Brain pericyte (primary cell): ENCODE results near the gene NUDT3.
A peak's percentile ranks its signal among the peaks of the same experiment; 100 is the strongest.
"Not testable (repeated sequence)": the region's sequence is repeated elsewhere in the genome, so short reads cannot be mapped to it uniquely, and the experiment has no call there.

Experiments
- DNase-seq: peaks from one replicate; pipeline ENCODE4 v3.0.0-alpha.2; 2012; ENCODE audit warnings: low read depth, low spot score

The NUDT3 gene

DNA sequence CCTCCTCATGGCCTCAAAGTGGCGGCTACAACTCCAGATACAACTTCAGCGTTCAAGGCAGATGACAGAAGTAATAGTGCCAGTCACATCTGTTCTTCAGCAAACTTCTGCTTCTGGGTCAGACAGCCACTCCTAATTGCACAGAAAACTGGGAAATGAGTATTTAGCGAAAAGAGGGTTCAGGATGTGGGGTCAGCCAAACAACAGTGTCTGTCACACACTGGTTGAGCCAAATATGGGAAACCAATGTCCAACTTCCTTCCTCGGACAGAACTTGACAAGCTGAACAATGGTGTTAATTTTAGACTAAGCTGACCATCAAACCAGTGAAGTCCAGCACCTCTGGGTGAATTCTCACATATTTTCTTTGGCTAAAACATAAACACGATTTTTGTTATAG, 22.1 kb downstream of the NUDT3 start:
- no peak for DNase-seq

DNA sequence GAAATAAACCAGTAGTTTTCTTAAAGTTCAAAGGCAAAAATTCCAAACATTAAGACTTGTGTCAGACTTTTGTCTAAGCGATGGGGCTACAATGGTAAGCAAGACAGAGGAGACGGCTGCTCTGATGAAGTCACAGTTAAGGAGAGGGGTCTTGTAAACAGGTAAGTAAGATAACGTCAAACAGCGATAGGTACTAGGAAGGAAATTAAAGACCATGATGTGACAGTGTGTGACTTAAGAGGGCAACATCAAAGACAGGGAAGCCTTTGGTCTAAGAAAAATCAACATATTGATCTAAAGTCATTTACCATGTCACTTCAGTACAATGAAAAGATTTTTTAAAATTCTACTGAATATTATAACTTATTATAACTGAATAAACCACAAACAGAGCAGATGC, 23.1 kb downstream of the NUDT3 start:
- DNase-seq, result no peak

DNA sequence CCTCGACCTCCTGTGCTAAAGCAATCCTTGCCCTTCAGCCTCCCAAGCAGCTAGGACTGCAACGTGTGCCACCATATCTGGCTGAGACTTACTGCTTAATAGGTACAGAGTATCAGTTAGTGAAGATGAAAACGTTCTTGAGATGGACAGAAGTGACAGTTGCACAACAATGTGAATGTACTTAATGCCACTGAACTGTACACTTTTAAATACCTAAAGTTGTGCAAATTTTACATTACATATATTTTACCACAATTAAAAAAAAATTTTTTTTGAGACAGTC, 25.9 kb downstream of the NUDT3 start:
- no peak for DNase-seq

DNA sequence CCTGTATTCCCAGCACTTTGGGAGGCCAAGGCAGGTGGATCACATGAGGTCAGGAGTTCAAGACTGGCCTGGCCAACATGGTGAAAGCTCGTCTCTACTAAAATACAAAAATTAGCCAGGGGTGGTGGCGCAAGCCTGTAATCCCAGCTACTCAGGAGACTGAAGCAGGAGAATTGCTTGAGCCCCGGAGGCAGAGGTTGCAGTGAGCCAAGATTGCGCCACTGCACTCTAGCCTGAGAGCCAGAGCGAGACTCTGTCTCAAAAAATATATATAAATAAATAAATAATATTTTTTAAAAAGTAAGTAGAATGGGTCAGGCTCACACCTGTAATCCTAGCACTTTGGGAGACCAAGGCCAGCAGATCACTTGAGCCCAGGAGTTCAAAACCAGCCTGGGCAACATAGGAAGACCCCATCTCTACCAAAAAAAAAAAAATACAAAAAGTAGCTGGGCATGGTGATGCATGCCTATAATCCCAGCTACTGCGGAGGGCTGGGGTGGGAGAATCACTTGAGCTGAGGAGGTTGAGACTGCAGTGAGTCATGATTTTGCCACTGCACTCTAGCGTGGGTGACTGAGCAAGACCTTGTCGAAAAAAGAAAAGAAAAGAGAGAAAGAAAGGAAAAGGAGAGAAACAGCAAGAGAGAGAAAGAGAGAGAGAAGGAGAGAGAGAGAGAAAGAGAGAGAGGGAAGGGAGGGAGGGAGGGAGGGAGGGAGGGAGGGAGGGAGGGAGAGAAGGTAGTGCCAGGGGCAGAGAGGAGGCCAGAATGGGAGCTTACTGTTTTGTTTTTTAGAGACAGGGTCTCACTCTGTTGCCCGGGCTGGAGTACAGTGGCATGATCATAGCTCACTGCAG, 26.5 kb downstream of the NUDT3 start:
- not testable (repeated sequence) for DNase-seq

DNA sequence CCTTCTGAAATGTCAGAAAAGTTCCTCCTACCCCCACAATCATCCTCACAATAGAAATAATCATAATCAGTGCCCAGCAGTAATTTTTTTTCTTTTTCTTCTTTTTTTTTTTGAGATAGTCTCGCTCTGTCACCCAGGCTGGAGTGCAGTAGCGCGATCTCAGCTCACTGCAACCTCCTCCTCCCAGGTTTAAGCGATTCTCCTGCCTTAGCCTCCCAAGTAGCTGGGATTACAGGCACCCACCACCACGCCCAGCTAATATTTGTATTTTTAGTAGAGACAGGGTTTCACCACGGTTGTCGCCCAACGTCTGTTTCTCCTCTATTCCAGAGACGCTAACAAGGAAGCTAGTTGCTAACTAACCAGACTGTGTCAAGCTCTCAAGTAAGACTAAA, 28.8 kb downstream of the NUDT3 start:
- not testable (repeated sequence) for DNase-seq

DNA sequence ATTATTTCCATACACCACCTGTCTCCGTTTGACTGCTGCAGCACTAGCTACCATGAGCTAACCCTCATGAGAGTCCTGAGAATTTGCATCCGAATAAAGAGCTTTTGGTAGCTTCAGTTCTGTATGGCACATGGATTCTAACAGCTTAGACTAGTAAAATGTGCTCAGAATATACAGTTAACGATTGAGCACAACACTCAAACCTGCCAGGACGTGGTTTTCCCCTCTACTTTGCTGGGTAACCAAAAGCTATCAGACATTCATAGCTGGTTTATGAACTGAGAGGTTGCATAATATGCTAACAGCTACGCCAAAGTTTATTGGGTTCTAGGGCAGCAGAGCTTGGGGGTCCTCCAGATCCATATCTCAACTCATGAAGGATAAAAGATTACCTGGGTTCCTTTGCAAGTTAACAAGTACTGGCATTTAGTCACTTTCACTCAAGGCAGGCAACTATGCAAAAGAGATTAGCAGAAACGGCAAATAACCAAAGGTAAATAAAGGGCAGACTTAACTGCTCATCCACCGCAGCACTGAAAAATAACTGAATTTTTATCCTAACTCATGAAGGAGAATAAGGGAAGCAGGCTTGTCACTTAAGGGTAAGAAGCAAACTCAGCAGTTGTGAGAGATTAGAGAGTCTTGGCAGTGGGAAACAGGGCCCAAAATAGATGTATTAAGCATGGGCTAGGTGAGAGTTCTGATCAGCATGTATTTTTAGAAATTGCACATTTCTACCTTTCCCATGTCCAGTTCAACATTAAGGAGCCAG, 29.4 kb downstream of the NUDT3 start:
- no peak for DNase-seq

DNA sequence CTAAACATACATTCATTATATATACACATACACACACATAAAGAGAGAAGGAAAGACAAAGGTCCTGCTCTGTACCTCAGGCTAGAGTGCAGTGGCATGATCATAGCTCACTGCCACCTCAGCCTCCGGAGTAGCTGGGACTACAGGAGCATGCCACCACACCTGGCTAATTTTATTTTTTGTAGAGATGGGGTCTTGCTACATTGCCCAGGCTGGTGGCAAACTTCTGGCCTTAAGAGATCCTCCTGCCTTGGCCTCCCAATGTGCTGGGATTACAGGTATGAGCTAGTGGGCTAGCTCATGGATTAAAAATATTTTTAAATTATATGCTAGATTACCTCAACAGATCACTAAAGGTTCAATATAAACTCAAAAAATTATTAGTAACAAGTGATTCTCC, 30.3 kb downstream of the NUDT3 start:
- DNase-seq, result no peak

DNA sequence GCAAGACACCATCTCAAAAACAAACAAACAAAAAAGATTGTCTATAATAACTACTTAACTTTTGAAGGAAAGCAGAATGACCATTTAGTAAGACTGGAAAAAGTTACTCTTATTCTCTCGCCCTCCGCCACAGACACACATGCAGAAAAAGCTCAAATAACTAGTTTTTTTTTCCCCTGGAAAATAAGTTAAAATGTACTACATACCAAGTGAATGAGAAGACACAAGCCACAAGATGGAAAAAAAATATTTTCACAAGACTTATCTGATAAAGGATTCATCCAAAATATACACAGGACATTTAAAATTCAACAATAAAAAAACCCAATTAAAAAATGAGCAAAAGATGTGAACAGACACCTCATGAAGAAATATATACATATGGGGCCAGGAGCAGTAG, 31.9 kb downstream of the NUDT3 start:
- no peak for DNase-seq

DNA sequence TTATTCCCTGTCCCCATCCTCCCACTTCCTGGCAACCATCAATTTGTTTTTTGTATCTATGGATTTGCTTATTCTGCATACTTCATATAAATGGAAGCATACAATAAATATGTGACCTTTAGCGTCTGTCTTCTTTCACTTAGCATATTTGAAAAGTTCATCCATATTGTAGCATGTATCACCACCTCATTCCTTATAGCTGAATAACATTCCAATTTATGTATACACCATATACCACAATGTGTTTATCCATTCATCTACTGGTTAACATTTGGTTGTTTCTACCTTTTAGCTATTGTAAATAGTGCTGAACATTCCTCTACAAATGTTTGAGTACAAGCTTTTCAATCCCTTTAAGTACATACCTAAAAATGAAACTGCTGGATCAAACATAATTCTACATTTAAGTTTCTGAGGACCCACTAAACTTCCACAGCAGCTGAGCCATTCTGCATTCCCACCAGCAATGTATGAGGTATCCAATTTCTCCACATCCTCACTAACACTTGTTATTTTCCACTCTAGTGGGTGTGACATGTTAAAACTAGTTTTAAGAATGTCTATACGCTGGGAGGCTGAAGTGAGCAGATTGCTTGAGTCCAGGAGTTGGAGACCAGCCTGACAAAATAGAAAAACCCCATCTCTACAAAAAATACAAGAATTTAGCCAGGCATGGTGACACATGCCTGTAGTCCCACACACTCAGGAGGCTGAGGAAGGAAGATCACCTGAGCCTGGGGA, 32.9 kb downstream of the NUDT3 start:
- no peak for DNase-seq

DNA sequence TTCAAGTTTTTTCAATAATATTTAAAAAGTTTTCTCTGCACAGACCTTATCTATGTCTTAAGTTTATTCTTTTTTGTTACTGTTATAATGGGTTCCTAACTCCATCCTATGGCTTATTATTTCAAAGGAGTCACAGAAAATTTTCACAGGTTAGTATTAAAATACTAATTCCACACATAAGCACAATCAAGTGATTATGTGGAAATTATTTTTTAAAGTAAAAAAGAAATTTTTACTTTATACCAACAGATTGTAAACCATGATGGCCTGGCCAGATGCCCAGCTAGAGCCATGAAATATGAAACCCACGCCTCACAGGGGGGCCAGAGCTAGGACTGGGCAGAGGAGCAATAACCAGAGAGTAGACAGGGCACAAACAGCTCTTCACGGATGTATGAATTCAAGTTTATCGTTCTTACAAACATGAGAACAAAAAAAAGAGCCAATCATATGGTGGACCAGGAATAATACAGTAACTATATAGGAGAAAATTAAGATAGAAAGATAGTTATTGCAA, 34.0 kb downstream of the NUDT3 start:
- peak; percentile 53 for DNase-seq

DNA sequence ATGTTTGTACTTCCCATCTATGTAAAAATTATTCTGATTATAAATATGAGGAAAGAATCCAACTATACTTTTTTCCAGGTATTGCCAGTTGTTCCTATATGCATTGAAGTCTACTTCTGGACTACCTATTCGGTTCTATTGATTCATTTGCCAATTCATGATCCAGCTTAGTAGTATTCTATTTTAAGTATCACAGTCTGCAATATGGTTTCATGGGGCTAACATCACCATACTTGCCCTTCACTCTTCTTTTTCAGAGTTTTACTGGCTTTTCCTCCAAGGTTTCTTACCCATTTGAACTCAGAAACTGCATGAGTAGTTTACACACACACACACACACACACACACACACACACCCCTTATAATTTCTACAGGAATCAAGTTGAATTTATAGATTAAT, 34.5 kb downstream of the NUDT3 start:
- no peak for DNase-seq

DNA sequence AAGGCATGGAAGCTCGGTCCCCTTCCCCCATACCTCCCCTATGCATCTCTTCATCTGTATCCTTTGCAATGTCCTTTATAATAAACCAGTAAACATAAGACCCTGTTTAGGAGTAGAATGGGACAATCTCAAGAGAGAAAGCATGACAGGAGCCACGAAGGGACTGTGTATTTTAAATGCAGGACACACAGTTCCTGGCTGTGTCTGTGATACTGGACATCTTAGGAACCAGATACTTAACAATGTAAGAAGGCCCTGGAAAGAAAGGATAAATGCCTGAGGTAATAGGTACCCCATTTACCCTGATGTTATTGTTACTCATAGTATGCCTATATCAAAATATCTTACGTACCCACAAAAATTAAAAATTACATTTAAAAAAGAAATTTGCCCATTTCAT, 36.6 kb downstream of the NUDT3 start:
- DNase-seq, result no peak

DNA sequence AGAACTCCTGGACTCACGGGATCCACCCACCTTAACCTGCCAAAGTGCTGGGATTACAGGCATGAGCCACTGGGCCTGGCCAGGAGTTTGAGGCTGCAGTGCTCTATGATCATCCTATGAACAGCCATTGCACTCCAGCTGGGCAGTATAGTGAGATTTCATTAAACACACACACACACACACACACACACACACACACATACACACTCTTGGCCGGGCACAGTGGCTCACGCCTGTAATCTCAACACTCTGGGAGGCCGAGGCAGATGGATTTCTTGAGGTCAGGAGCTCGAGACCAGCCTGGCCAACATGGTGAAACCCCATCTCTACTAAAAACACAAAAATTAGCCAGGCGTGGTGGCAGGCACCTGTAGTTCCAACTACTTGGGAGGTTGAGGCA, 38.2 kb downstream of the NUDT3 start:
- not testable (repeated sequence) for DNase-seq

DNA sequence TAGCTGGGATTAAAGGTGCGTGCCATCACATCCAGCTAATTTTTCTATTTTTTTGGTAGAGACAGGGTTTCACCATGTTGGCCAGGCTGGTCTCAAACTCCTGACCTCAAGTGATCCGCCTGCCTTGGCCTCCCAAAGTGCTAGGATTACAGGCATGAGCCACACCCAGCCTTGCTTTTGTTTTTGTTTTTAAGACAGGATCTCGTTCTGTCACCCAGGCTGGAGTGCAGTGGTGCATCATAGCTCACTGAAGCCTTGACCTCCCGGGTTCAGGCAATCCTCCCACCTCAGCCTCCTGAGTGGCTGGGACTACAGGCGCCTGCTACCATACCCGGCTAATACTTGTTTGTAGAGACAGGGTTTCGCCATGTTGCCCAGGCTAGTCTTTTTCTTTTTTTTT, 38.9 kb downstream of the NUDT3 start:
- DNase-seq, result not testable (repeated sequence)

DNA sequence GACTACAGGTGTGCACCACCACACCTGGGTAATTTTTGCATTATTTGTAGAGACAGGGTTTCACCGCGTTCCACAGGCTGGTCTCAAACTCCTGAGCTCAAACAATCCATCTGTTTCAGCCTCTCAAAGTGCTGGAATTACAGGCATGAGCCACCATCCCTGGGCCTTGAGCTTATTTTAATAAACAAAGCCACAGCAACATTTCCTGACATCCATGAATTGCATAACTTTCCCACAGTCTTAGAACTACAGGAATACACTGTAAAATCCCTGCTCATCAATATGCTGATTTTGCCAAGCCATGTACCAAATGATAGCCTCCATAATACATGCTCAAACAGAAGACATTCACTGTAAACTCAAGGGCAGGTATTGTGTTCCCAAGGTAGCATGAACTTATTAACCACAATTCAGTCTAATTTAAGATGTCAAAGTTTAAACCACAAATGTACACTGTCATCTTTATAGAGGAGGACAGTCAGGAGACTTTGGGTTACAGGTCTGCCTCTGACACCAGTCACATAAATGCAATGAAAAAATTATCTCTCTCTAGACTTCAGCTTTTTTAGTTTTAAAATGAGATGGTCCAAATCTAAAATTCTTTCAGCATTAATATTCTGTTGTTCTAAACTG, 40.0 kb downstream of the NUDT3 start:
- DNase-seq, result no peak

DNA sequence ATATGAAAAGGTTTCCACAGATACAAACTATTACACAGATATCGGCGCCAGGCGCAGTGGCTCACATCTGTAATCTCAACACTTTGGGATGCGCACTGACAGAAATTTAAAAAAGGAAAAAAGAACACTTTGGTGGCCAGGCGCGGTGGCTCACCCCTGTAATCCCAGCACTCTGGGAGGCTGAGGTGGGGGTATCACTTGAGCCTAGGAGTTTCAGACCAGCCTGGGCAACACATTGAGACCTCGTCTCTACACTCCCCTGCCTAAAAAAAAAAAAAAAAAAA, 41.6 kb downstream of the NUDT3 start:
- DNase-seq, result no peak

DNA sequence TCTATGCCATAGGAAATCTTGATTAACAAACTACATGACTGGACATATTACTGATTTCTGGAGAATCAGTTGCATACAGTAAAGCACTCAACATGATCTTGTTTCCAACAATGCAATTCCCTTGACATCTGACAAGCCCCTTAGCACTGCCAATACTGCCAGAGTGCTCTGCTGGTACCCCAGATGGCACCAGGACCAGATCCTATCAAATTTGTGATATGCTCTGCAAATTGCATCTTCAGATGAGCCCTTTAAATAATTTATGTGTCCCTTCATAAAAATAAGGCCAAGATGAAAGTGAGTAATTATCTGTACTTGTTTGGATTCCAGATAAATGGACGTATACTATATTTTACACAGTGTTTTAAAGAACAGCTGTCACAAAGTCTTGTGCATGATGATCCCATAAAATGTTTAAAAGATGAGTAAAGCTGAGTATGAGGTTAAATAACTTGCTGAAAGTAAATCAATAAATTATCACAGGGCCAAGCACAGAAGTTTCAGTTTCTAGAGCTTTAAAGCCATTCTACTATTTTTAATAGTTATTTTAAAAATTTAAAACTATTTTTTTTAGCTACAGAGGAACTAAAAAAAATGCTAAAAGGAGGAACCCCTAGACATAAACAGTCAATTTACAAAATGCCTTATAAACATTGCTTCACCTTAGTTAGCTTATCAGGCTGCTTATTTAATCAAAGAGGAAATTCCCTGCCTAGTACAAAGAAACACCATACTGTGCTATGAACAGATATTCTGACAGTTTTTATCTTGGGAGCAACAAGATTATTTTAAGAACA, 42.1 kb downstream of the NUDT3 start:
- DNase-seq, result no peak

DNA sequence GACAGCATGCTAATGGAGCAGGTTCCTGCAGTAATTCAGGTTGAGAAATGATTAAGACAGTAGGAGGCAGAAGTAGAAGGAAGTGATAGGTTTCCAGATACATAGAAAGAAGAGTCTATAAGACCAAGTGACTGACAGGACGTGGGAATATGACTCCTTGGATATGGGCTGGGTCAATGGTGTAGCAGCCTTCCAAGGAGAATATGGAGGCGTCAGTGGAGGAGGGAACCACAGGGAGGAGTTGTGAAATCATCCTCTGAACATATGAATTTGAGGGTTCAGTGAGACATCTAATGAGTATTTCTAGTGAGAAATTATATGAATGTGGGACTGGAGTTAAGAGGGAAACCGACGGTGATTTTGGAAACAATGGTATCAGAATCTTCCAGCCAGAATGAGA, 43.3 kb downstream of the NUDT3 start:
- no peak for DNase-seq

DNA sequence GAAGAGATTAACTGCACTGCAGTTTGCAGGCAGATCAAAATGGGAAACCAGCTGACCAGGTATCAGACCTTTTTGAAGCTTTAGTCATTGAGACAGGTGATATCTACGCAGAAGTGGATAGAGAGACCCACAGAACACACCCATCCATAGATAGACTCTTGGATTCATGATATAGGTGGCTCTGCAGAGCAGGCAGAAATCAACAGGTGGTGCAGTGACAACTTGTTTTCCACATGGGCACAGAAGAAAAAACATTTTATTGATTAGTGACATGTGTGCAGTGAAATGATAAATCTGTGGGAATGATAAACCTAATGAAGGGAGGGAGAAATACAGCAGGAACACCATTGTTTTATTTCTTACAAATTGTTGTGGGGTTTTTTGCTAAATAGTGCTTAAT, 45.2 kb downstream of the NUDT3 start:
- DNase-seq, result no peak

DNA sequence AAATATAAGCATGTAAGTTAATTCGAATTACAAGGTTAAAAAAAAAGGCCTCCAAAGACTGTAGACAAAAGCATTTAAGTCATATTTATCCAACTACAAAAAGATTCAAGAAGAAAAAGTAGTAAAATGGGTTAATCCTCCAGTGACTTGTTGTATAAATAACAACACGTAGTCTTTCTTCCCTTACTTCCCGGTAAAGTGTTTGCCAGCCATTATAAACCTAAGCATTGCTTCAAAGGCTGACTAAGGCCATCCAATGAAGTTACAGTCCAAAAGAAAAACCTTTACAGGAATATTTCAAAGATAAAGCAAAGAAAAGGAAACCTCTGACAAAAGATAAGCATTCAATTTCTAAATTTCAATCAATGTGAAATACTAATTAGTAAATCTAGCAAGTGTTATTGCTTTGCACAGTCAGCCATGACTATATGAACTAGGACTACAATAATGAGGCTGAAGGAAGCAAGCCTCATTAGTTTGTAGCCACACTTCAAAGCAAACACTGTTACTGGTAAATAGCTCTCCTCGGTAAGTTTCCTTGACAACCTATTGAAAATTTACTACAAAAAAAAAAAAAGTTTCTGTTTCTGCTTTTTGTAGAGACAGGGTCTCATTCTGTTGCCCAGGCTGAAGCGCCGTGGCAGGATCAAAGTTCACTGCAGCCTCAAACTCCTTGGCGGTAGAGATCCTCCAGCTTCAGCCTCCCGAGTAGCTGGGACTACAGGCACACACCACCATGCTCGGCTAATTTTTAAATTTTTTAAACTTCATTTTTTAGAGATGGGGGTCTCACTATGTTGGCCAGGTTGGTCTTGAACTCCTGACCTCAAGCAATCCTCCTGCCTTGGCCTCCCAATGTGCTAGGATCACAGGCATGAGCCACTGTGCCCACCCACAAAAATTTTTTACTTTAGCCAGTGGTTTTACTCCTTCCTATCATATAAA, 46.0 kb downstream of the NUDT3 start:
- DNase-seq, result no peak
